GM19452 (cell line): Measurements from ENCODE around the gene NLN.
"Not testable (repeated sequence)": the region's sequence is repeated elsewhere in the genome, so short reads cannot be mapped to it uniquely, and the experiment has no call there.

Experiments used
- ATAC-seq: cut with Tn5 transposase; IDR thresholded peaks from one replicate; pipeline ENCODE4 v1.9.1; 2021; ENCODE audit not compliant: unreplicated experiment

The NLN gene

DNA sequence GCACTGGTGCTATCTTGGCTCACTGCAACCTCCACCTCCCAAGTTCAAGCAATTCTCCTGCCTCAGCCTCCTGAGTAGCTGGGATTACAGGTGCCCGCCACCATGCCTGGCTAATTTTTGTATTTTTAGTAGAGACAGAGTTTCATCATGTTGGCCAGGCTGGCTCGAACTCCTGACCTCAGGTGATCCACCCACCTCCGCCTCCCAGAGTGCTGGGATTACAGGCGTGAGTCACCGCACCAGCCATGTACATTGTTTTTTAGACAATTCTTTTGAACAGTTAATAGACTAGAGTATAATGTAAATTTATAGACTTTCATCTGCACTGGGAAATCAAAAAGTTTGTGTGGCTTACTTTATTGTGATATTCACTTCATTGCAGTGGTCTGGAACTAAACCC lies 85.5 kb downstream of the NLN start:
- not testable (repeated sequence) for ATAC-seq

DNA sequence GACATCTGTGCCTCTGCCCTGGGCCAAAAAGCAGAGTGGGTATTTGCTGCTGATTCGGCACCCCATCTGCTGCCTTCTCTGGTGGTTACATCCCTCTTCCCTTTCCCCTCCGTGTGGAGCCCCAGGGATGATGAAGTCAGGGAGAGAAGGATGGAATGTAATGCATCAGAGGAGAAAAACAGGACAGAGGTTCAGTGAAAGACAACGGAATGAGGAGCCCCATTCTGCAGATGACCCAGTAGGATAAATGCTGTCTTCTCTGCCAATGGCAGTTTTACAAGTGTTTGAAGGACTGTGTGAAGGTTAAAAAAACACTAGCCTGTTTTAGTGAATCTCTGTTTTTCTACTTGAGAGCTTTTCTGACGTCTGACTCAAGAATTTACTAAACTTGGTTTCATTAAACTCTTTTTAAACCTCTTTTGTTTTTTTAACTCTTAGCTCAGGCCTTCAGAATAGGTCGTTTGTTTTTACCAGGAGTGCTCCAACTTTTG lies 86.3 kb downstream of the NLN start:
- ATAC-seq = no peak

DNA sequence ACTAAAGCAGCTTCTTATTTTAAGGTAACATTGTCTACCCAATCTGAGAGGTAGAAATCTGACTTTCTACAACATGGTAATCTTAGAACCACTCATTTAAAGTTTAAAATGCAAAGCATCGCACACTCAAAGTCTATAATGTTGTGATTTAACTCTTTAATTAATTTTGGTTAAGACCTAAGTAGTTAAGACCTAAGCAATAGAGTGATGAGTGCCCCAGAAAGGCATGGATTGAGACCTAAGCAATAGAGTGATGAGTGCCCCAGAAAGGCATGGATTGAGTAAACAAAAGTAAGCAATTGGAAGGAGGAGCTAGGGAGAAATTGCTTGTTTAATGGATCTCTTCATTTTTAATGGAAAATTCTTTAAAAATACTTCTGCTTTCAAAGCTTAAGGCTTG lies 86.8 kb downstream of the NLN start:
- ATAC-seq = no peak

DNA sequence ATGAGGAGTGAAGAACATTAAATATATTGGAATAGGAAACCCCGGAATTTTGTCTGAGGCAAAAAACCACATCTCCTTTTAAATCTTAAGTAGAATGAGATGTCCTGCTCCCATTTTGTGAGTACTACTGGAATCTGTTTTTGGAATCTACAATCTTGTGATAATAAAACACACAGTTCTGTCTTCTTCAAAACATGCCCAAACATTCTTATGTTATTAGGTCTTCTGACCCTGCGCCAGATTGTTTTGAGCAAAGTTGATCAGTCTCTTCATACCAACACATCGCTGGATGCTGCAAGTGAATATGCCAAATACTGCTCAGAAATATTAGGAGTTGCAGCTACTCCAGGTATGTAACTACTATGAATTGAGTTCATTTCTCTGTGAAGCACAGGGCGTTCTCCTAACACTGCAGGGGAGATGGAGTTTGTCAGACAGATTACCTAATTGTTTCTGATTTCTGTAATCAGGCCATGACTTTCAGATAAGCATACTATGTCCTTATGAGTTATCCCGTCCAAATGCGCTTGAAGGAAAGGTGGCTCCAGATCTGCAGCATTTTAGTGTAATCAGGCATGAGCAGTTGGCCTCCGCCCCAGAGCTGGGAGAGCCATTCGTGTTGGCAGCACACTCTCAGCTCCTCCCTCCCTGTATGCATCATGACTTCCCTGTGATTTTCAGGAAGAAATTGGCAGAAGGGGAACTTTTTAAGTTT lies 88.0 kb downstream of the NLN start:
- ATAC-seq = no peak

DNA sequence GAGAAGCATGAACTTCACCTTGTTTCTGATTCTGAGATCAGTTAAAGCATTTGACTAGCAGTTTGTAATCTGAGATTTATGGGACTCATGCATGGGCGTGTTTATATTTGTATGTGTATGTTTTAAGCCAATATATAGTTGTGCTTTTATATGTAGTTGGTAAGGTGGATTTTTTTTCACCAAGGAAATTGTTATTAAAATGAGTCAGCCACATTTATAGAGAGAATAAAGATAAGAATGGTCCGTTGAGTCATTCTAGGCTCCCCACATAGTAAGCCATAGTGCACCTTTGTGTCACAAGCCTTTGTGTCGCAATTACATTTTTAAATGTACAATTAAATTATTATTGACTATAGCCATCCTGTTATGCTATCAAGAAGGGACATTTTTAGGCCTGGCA lies 89.0 kb downstream of the NLN start:
- no peak for ATAC-seq

DNA sequence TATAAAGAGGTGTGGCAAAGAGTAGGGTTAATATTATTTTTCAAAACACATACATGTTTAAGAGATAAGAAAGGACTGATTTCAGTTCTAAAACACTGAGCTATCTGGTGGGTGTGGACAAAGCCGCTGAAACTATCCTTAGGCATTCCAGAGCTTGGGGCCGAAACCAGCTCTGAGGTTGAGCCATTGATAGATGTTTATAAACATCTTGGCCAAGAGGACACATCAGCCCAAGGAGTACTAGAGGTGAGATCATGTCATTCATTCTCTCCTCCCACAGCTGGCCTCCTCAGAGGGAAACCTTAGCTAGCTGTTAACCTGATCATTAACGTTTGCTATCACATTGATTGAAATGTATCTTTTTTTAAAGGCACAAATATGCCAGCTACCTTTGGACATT lies 89.9 kb downstream of the NLN start:
- ATAC-seq = no peak

DNA sequence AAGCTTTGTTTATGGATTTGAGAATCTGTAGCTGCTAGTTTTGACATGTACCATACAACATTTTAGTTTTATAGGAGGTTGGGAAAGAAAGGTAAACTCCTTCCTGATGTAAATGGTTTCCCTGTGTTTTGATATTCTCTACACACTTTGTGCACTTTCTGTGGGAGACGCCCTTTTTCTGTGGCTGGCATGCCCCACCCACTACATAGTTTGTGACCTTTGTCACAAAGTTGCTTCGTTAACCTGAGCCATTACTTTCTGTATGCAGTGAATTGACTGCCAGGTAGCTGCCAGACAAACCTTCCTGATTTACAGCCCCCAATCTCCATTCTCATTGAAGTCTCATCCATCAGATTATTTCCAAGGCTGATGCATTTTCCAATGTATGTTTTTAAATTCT lies 90.6 kb downstream of the NLN start:
- no peak for ATAC-seq

DNA sequence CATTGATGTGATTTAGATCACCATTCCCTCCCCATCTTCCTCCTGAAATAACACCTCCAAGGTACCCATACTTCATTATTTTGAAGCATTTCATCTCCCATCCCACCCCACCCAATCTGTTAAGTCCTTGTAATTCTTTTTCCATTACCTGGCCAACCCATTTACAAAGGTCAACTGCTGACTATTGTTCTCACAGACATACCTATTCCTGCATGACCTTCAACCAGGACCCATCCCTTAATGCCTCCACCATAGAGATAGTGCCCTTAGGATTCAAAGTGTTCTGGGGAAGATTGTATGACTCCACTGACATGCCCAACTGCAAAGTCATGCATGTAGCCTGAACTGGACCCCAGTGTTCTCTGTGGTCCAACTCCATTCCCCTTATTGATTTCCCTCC lies 91.2 kb downstream of the NLN start:
- ATAC-seq = no peak

DNA sequence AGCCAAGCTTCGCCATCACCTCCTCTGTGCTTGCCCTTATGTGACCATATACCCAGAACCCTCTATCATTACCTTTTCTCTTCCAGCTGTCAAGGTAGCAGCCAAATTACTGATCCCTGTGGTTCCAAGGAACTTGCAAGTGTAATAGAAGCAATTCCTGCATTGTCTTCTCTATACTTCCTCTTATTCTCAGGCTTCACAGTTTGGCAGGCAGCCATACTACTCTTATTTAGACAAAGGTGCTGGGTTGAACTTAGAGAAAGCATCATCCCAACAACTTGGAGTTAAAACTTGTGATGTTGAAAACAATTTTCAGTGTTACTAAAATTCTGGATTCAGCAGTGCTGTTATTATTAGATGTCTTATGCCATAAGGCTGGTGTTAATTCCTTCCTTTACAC lies 93.2 kb downstream of the NLN start:
- ATAC-seq = no peak

DNA sequence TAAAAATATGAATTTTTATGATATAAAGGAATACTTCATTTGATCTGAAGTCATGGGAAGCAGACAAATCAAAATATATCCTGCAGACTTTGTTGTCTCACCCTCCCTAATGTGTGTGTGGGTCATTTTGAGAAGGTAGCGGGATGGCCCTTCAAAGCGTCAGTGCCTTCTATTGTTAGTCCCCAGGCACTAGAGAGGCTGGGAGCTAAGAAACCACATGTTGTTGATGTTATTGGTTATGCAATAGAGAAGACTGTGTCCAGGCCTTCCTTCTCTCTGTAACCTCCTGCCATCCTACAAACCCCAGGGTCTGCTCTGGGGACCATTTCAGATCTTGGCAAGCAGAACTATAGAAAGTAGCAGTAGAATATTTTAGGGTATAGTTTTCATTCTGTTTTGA lies 94.7 kb downstream of the NLN start:
- no peak for ATAC-seq

DNA sequence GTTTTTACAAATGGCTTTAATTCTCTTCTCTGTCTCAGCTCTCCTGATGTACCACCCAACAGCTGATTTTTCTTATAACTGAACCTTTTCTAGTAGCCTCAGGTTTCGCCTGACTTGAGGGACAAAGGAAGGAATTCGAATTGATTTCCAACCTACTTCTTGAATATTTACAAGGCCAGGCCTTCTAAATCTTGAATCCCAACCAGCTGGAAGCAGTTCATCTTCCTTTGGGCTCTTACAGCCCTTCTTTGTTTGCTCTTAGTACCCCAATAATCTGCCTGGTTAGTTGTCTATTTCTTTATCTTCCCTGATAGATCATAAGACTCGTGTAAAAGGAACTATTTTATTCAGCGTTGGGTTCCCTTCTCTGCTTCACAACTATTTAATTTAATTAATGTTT lies 95.9 kb downstream of the NLN start:
- ATAC-seq = no peak

DNA sequence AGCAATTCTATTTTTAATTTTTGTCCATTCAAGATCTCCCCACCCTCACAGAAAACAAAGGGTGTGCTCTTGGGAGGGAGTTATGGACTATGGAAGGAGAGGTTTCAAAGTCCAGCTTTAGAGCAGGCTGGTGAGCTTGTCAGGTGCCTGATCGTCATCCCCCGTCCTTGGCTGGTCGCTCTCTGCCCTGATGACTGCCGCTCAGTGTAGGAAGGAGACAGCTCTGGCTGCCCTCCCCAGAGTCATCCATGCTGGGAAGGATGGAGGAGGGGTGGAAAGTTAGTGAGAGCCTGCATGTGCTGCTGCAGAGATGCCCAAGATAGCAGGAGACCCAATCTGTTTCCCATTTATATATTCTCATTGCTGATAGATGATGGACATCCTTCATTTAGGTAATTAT lies 96.6 kb downstream of the NLN start:
- ATAC-seq = no peak

DNA sequence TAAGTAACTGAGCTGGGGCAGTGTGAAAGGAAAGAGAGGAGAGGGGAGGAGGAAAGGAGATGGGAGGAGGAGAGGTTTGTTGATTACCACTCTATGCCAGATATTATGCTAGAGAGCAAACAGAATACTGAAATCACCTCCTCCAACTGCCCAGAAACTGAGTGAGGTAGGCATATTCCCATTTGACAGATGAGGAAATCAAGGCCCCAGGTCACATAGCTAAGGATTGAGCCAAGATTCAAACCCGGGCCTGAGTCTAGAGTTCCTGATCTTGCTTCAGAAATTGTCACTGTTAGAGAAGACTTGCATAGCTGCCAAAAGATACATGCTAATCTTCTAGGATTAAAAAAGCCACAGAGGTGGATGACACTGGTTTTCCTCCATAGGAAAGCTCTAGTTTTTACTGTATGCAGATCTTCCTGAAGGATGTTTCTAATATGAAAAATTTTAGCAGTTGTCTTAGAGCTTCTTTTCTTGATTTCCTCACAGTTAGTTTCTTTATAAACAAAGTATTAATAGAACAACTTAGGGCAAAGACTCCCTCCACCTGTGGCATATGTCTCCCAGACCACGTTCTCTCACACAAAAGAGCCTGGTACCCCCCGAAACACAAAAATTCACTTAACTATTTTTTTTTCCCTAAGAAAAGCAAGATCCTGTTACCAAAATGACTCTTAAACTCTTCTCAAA lies 97.4 kb downstream of the NLN start:
- ATAC-seq = no peak

DNA sequence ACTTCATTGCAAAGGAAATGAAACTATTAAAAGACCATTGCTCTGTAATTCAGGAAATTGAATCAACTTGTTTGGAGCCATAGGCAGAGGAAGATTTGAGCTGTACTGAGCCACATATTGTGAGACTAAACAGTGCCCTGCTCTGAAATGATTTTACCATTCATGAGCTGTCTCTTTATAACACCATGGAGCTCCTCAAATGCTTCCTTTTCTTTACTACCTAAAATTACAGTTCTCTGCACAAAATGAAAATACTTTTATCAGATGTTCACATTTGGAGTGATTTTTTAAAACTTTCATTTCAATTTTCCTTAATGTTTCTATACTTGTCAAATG lies 97.9 kb downstream of the NLN start:
- ATAC-seq = no peak

DNA sequence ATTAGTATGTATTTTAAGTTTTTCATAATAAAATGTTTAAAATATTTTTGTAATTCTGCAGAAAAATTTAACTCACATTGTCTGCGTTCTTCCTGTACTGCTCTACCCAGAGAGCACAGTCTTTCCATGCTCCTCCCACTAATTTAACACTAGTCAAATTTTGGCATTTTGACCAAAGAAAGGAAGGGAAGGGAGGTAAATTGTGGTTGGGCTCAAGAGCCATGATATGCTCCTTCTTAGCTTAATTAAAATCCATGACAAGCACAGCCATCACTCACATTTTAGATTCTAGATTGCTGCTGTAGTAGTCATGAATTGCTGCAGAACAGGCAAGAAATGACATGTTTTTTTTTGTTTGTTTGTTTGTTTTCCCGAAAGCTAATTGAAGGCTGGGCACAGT lies 98.4 kb downstream of the NLN start:
- no peak for ATAC-seq

DNA sequence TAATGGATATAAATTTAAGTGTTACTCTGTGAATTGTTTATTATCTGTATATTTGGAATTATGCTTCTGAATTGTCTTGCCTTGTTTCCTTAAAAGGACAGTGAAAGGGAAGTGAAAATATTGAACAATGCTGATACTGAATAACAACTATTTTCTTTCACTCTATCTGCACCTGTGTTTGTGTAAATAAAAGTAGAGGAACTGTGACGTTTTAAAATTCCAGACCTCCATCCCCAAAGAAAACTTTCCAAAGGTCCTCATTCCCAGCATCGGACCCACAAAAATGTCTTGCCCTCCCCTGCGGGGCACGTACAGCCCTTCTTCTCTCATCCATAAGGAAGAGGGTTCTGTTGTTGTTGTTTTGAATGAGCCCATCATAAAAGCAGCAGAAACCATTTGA lies 100.0 kb downstream of the NLN start:
- no peak for ATAC-seq

DNA sequence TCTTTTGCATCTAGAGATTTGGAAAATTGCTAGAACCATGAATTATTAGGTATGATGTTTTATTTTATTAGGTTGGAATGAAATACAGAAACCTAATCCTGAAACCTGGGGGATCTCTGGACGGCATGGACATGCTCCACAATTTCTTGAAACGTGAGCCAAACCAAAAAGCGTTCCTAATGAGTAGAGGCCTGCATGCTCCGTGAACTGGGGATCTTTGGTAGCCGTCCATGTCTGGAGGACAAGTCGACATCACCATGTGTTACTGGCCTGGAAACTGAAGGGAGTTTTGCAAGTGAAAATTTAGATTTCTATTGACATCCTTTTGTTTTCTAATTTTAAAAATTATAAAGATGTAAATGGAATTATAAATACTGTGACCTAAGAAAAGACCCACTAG lies 100.7 kb downstream of the NLN start:
- no peak for ATAC-seq

DNA sequence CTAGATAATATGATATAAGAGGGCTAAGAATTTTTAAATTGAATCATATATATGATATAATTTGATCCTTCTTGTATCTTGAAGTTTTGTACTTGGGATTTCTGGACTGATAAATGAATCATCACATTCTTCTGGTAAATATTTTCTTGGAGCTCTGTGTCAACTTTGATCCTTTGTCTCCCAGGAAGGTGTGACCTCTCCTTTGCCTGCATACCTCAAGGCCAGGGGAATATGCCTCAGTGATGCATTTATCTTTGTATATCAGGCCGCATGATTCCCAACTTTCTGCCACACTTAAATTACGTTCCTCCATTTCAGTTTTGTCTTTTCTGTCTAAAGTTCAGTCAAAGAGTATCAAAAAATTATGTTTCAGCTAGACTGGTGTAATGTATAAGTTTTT lies 101.2 kb downstream of the NLN start:
- ATAC-seq = no peak

DNA sequence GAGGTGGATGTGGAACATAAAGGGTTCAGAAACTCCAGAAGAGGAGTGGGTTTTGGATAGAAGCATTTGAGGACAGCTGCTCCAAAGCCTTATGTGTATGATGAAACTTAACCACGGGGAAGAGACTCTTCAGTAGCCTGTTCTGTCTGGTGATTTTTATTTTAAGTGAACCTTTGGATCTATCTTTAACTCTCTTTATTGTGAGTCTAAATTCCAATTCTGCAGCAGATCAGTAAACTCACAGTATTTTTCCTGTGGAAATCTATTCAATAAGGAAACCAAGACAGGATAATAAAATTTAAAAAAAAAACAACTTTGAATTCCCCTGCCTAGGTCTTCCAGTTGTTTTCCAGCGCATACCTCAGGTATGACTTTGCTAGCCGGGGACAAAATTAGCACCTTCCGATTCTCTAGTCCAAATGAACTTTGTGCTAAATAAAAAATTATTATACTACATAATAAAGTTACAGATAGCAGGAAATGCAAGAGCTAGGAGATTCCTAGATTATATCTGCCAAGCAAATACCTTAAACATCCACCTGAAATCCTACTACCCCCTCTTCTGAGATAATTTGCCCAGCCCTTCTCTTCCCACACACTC lies 101.9 kb downstream of the NLN start:
- ATAC-seq = no peak

DNA sequence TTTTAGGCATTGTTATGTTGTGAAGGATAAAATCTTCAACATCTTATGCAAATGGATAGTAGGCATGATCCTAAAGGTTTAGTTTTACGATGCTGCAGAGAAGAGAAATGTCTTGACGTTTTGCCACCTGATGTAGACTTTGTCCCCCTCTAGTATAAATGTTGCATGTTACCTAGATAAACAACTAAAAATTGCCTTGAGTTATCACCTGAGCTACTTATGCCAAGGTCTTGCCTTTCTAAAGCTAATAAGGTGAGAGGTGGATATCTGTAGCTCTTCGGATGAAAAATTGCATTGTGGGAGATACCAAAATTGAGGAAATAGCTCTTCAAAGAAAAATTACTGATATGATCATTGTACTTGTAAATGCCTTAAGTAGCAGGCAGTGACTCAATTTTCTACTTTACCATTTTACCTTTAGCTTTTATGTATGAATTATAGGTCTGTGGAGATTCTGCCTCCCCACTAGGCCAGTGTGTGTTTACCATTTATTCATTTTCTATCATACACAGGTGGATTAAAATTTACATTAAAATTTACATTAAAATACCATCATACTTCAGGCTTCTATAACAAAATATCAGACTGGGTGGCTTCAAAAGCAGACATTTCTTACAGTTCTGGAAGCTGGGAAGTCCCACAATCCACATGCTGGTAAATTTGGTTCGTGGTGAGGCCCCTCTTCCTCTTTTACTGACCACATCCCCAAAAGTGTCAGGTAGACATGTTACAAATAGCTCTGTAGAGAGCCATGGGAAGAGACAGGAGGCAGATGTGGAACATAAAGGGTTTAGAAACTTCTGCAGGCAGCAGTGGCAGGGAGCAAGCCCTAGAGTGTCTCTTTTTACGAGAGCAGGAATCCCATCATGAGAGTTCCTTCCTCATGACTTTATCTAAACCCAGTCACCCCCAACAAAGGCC lies 103.7 kb downstream of the NLN start:
- peak; percentile 75 for ATAC-seq
